ENCODE results near the gene BCAT1.
"Not testable (repeated sequence)": the region's sequence is repeated elsewhere in the genome, so short reads cannot be mapped to it uniquely, and the experiment has no call there.

Gene BCAT1

GRCh38 chr12:24943947-24944600, 4.8 kb downstream of the BCAT1 start:
- no peak overlapping the region for H2AFZ ChIP-seq (ENCODE audit: low read length, unreplicated experiment)
- no peak overlapping the region for H3K27ac ChIP-seq (ENCODE audit: low read depth, low read length)
- H3K27me3 ChIP-seq (ENCODE audit: insufficient read depth, low read length) = no peaks in the 10 kb centered on the region
- H3K4me1 ChIP-seq (ENCODE audit: control insufficient read depth, insufficient read depth, low read length, unreplicated experiment) = peaks cover 16% of the 10 kb centered on the region
- peaks cover 79% of the 10 kb centered on the region for H3K79me2 ChIP-seq (ENCODE audit: control insufficient read depth, insufficient read depth, low read length, unreplicated experiment)
- no peak overlapping the region for H3K4me3 ChIP-seq (ENCODE audit: low read depth, low read length)
- H3K36me3 ChIP-seq (ENCODE audit: insufficient read depth, low read length) = peaks cover 19% of the 10 kb centered on the region

GRCh38 chr12:24940157-24940556, 8.7 kb downstream of the BCAT1 start:
- peaks cover 13% of the 10 kb centered on the region for H3K4me1 ChIP-seq (ENCODE audit: control insufficient read depth, insufficient read depth, low read length, unreplicated experiment)
- H3K27ac ChIP-seq (ENCODE audit: low read depth, low read length) = no peak overlapping the region
- no peaks in the 10 kb centered on the region for H3K27me3 ChIP-seq (ENCODE audit: insufficient read depth, low read length)
- H3K36me3 ChIP-seq (ENCODE audit: insufficient read depth, low read length) = peaks cover 17% of the 10 kb centered on the region
- H2AFZ ChIP-seq (ENCODE audit: low read length, unreplicated experiment) = no peak overlapping the region
- no peak overlapping the region for H3K4me3 ChIP-seq (ENCODE audit: low read depth, low read length)
- peaks cover 74% of the 10 kb centered on the region for H3K79me2 ChIP-seq (ENCODE audit: control insufficient read depth, insufficient read depth, low read length, unreplicated experiment)

- Histone ChIP-seq H3K79me2 (ENCODE audit: control insufficient read depth, insufficient read depth, low read length, unreplicated experiment) (peaks cover 74% of the 10 kb centered on the region), H3K36me3 (ENCODE audit: insufficient read depth, low read length) (peaks cover 12% of the 10 kb centered on the region; the same call in 1 of the 2 replicates), H3K4me1 (ENCODE audit: control insufficient read depth, insufficient read depth, low read length, unreplicated experiment) (peaks cover 11% of the 10 kb centered on the region)
- H3K27me3 ChIP-seq (ENCODE audit: insufficient read depth, low read length); H3K27ac ChIP-seq (ENCODE audit: low read depth, low read length); H2AFZ ChIP-seq (ENCODE audit: low read length, unreplicated experiment); H3K4me3 ChIP-seq (ENCODE audit: low read depth, low read length): not testable (repeated sequence)
Observed at GRCh38 chr12:24939551-24939950, 9.3 kb downstream of the BCAT1 start.

DNA sequence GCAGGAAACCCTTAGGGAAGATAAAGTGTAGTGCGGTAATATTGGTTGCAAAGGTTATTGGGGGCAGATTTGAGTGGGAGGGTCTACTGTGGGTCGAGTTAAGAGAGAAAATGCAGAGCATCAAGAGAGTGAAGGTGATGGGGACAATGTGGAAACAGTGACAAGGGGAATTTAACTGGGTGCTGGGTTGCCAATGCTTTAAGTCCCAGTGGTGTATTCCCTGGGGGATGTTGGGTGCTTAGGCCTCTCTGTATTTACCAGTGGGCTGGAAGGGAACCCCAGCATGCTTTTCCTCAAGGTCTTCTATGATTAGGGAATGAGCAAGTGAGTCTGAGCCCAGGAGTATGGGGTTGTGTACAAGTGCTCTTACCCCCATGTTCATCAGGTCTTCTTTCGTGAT, 10.6 kb downstream of the BCAT1 start:
- Histone ChIP-seq H3K4me1 (ENCODE audit: control insufficient read depth, insufficient read depth, low read length, unreplicated experiment) (peaks cover 11% of the 10 kb centered on the region), H3K79me2 (ENCODE audit: control insufficient read depth, insufficient read depth, low read length, unreplicated experiment) (peaks cover 73% of the 10 kb centered on the region), H3K27ac (ENCODE audit: low read depth, low read length) (no peak overlapping the region), H3K36me3 (ENCODE audit: insufficient read depth, low read length) (peaks cover 4% of the 10 kb centered on the region; the same call in 1 of the 2 replicates), H3K4me3 (ENCODE audit: low read depth, low read length) (no peak overlapping the region), H3K27me3 (ENCODE audit: insufficient read depth, low read length) (no peaks in the 10 kb centered on the region), H2AFZ (ENCODE audit: low read length, unreplicated experiment) (no peak overlapping the region)

DNA sequence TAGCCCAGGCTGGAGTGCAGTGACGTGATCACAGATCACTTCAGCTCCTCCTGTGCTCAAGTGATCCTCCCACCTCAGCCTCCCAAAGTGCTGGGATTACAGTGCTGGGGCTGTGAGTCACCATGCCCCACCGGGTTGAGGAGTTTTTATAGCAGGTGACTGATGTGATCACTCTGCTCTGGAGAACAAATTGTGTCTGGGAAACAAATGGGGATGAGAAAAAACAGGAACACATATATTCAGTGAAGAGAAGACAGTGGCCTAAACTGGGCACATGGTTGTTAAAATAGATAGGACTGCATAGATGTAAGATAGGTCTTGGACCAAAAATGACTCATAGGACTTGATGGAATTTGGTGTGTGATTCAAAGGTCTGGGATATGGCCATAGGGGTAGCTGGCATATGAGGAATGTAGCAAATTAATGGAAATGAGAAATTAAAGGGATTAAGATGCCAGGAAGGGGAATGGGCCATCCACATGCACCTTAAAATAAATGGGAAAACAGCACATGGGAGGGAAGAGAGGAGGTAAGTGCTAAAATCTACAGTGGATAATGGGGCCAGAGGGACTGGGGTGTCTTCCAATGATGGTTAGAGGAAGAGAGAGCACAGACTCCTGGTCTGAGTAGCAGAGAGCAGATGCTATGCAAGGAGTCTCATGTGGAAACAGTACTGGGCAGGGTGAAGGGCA, 11.2 kb downstream of the BCAT1 start:
- Histone ChIP-seq H3K27me3 (ENCODE audit: insufficient read depth, low read length) (no peaks in the 10 kb centered on the region), H3K4me3 (ENCODE audit: low read depth, low read length) (no peak overlapping the region), H3K27ac (ENCODE audit: low read depth, low read length) (no peak overlapping the region), H3K79me2 (ENCODE audit: control insufficient read depth, insufficient read depth, low read length, unreplicated experiment) (peaks cover 67% of the 10 kb centered on the region), H3K36me3 (ENCODE audit: insufficient read depth, low read length) (peaks cover 4% of the 10 kb centered on the region; the same call in 1 of the 2 replicates), H2AFZ (ENCODE audit: low read length, unreplicated experiment) (no peak overlapping the region), H3K4me1 (ENCODE audit: control insufficient read depth, insufficient read depth, low read length, unreplicated experiment) (peaks cover 11% of the 10 kb centered on the region)

GRCh38 chr12:24933694-24934407, 15.1 kb downstream of the BCAT1 start:
- Histone ChIP-seq H2AFZ (ENCODE audit: low read length, unreplicated experiment) (no peak overlapping the region), H3K27ac (ENCODE audit: low read depth, low read length) (no peak overlapping the region), H3K36me3 (ENCODE audit: insufficient read depth, low read length) (no peaks in the 10 kb centered on the region), H3K27me3 (ENCODE audit: insufficient read depth, low read length) (no peaks in the 10 kb centered on the region), H3K4me3 (ENCODE audit: low read depth, low read length) (no peak overlapping the region), H3K79me2 (ENCODE audit: control insufficient read depth, insufficient read depth, low read length, unreplicated experiment) (peaks cover 65% of the 10 kb centered on the region), H3K4me1 (ENCODE audit: control insufficient read depth, insufficient read depth, low read length, unreplicated experiment) (peaks cover 21% of the 10 kb centered on the region)

DNA sequence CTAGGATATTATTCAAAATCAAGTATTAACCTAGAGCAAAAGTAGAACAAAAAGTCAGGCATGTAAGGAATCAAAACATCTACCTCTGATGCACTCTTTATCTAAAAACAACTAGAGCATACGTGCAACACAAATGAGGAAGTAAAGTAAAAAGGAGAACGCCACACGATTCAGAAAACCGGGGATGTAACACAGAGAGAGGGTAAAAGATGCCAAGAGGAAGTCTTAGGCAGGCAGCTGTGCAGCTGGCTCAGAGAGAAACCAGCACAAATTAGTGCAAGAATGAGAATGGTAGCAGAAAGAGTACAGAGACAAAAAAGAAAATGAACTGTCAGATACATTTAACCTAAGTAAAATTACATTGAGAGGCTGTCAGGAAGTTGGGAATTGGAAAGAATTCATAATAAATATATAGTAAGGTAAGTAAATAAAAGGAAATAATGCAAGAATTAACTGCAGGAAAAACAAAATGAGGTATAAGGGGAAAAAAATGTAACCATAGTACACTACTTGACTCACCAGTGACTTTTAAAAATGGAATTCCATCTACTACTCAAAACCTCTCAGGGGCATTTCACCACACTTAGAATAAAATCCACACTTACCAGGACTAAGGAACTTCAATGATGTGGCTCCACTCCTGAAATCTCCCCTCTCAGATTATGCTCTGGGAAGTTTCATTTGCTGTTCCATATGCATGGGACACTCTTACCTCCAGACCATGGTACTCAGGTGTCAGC, 17.1 kb downstream of the BCAT1 start:
- peak overlapping the region; percentile 49 for H3K27ac ChIP-seq (ENCODE audit: low read depth, low read length)

GRCh38 chr12:24929953-24930352, 18.9 kb downstream of the BCAT1 start:
- H3K4me1 ChIP-seq (ENCODE audit: control insufficient read depth, insufficient read depth, low read length, unreplicated experiment) = peaks cover 9% of the 10 kb centered on the region
- no peaks in the 10 kb centered on the region for H3K27me3 ChIP-seq (ENCODE audit: insufficient read depth, low read length)
- no peak overlapping the region for H3K4me3 ChIP-seq (ENCODE audit: low read depth, low read length)
- no peak overlapping the region for H2AFZ ChIP-seq (ENCODE audit: low read length, unreplicated experiment)
- no peak overlapping the region for H3K27ac ChIP-seq (ENCODE audit: low read depth, low read length)
- H3K79me2 ChIP-seq (ENCODE audit: control insufficient read depth, insufficient read depth, low read length, unreplicated experiment) = peaks cover 34% of the 10 kb centered on the region
- no peaks in the 10 kb centered on the region for H3K36me3 ChIP-seq (ENCODE audit: insufficient read depth, low read length)

More for the DNA sequence above, 17.1 kb downstream of the BCAT1 start:
- Histone ChIP-seq H3K27me3 (ENCODE audit: insufficient read depth, low read length) (no peaks in the 10 kb centered on the region), H3K36me3 (ENCODE audit: insufficient read depth, low read length) (no peaks in the 10 kb centered on the region), H2AFZ (ENCODE audit: low read length, unreplicated experiment) (no peak overlapping the region), H3K4me1 (ENCODE audit: control insufficient read depth, insufficient read depth, low read length, unreplicated experiment) (peaks cover 9% of the 10 kb centered on the region), H3K4me3 (ENCODE audit: low read depth, low read length) (no peak overlapping the region), H3K79me2 (ENCODE audit: control insufficient read depth, insufficient read depth, low read length, unreplicated experiment) (peaks cover 51% of the 10 kb centered on the region)

DNA sequence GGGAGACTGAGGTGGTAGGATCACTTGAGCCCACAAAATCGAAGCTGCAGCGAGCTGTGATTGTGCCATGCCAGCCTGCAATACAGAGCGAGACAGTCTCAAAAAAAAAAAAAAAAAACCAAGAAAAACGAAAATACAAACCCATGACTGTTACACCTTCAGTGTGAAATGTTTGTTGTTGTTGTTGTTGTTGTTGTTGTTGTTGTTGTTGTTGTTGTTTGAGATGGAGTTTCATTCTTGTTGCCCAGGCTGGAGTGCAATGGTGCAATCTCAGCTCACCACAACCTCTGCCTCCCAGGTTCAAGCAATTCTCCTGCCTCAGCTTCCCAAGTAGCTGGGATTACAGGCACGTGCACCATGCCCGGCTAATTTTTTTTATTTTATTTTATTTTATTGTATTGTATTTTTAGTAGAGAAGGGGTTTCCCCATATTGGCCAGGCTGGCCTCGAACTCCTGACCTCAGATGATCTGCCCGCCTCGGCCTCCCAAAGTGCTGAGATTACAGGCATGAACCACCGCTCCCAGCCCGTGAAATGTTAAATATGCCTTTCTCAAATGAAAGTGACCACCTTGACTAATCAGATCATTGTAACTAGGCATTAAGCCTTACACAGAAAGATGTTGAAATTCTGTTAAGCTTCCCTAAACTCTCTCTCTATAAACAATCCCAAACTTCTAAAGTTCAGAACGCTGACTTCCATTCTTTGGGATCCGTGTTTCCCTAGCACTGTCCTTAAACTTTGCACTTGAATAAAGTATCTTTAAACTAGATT, 20.2 kb downstream of the BCAT1 start:
- peaks cover 34% of the 10 kb centered on the region for H3K79me2 ChIP-seq (ENCODE audit: control insufficient read depth, insufficient read depth, low read length, unreplicated experiment)
- not testable (repeated sequence) for H3K27me3 ChIP-seq (ENCODE audit: insufficient read depth, low read length); H3K4me3 ChIP-seq (ENCODE audit: low read depth, low read length); H3K36me3 ChIP-seq (ENCODE audit: insufficient read depth, low read length); H3K27ac ChIP-seq (ENCODE audit: low read depth, low read length); H2AFZ ChIP-seq (ENCODE audit: low read length, unreplicated experiment); H3K4me1 ChIP-seq (ENCODE audit: control insufficient read depth, insufficient read depth, low read length, unreplicated experiment)

DNA sequence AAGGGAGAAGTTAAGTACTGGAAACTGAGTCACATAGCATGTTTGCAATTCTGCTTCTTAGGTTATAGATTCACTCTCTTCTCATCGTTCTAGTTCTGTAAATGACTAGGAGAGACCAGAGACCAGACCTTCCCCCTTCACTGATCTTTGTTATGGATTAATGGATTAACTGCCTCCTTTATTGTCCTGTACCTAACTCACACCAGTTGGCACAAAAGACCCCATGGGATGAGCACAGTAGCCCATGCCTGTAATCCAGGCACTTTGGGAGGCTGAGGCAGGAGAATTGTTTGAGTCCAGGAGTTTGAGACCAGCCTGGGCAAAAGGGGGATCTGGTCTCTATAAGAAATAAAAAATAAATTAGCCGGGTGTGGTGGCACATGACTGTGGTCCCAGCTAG, 20.8 kb downstream of the BCAT1 start:
- Histone ChIP-seq H3K79me2 (ENCODE audit: control insufficient read depth, insufficient read depth, low read length, unreplicated experiment) (peaks cover 37% of the 10 kb centered on the region), H3K4me1 (ENCODE audit: control insufficient read depth, insufficient read depth, low read length, unreplicated experiment) (peaks cover 10% of the 10 kb centered on the region), H3K27me3 (ENCODE audit: insufficient read depth, low read length) (no peaks in the 10 kb centered on the region), H3K36me3 (ENCODE audit: insufficient read depth, low read length) (no peaks in the 10 kb centered on the region), H2AFZ (ENCODE audit: low read length, unreplicated experiment) (no peak overlapping the region), H3K27ac (ENCODE audit: low read depth, low read length) (no peak overlapping the region), H3K4me3 (ENCODE audit: low read depth, low read length) (no peak overlapping the region)
